Left lung (tissue), 10 donors: ENCODE measurements around the gene PPP1R18. TPM values are rescaled to one million over a fixed set of nuclear protein-coding genes. Genes with fewer than 3 reads are reported as not detected.

Experiments used
- ATAC-seq: fragments of 200-7000 bp; cut with Tn5 transposase; one replicate; pipeline ENCODE4 v1.9.1; 2020; ENCODE audit warnings: moderate library complexity
- DNase-seq, 4 donors: peaks; one replicate each; pipeline ENCODE4 v3.0.0-alpha.2; 2013 to 2020
- H3K27ac ChIP-seq, 2 donors: fragments of 200-600 bp; sonication (generic) in 1 of 2; one replicate each; pipeline versions ENCODE4 v1.5.0 to v1.8.0; 2020 to 2021
- H3K27me3 ChIP-seq, 2 donors: fragments of 200-600 bp; sonication (generic) in 1 of 2; one replicate each; pipeline versions ENCODE4 v1.5.0 to v1.8.0; 2020 to 2021
- H3K36me3 ChIP-seq, 2 donors: fragments of 200-600 bp; sonication (generic) in 1 of 2; one replicate each; pipeline versions ENCODE4 v1.5.0 to v1.8.0; 2020 to 2021
- H3K4me1 ChIP-seq, 2 donors: fragments of 200-600 bp; one replicate each; pipeline ENCODE4 v1.8.0; 2021
- H3K4me3 ChIP-seq, 2 donors: fragments of 200-600 bp; sonication (generic) in 1 of 2; one replicate each; pipeline versions ENCODE4 v1.5.0 to v1.8.0; 2020 to 2021; ENCODE audit warnings: mild to moderate bottlenecking in 1 of 2
- H3K9me3 ChIP-seq, 2 donors: fragments of 200-600 bp; sonication (generic) in 1 of 2; one replicate each; pipeline versions ENCODE4 v1.5.0 to v1.8.0; 2020 to 2021
- intact Hi-C, 2 donors: fragments of 100-400 bp; cut with DNase I; formaldehyde crosslinking; loops; one replicate each; pipeline versions ENCODE4 v1.11.2 to v1.14.2; 2022
- polyA plus RNA-seq, 6 donors: library from polyadenylated mRNA; unstranded; fragments of 120-200 nt; gene quantifications; one replicate each; pipeline ENCODE4 v1.2.1, GENCODE V29; 2013; ENCODE audit not compliant: insufficient read length in 6 of 6
- total RNA-seq, 2 donors: library from RNA; stranded (reverse); fragmentation: NEBNext Ultra II Directional; extraction: Animal tissue kit (Norgen Biotek cat#: 25700); gene quantifications; one replicate each; pipeline ENCODE4 v1.2.1, GENCODE V29; 2021
- TF ChIP-seq, protein P1 (sequence below), 2 donors: fragments of 200-600 bp; sonication (generic) in 1 of 2; IDR thresholded peaks; one replicate each; pipeline versions ENCODE4 v1.5.0 to v1.8.0; 2021; ENCODE audit warnings: antibody characterized with exemption in 2 of 2
- donor health status: DM: no; HTN: yes; CAD: no.
- donor health status: DM: no; HTN: no; CAD: no.

PPP1R18 gene
- total and polyA plus RNA-seq, 8 donors = 36.7 to 117 (median 42.8) TPM

DNA sequence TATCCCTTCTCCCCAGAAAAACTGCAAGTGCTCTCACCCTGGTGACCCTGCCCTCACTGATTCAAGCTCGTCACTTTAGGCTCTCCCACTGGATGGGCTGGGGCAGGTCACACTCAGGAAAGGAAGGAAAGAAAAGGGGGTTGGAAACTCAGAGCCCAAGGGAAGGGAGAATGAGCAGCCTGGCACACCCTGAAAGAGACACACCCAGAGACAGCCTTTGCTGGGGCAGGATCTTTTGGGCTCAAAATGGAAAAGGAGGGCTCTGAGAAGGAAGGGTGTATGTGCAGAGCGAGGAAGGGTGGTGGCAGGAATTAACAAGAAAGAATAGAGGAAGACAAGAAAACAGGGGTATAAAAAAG lies 2.5 kb downstream of the PPP1R18 start:
- Histone ChIP-seq H3K36me3 (peaks cover 0 to 43% of the 10 kb centered on the region in 2 donors), H3K4me1 (peaks cover 21 to 52% of the 10 kb centered on the region in 2 donors)
- intact Hi-C loops = loop anchor here in 1 of 2 donors (10.0 kb wide), 1 partner anchor 51 kb away; no protein-coding TSS in a partner anchor

DNA sequence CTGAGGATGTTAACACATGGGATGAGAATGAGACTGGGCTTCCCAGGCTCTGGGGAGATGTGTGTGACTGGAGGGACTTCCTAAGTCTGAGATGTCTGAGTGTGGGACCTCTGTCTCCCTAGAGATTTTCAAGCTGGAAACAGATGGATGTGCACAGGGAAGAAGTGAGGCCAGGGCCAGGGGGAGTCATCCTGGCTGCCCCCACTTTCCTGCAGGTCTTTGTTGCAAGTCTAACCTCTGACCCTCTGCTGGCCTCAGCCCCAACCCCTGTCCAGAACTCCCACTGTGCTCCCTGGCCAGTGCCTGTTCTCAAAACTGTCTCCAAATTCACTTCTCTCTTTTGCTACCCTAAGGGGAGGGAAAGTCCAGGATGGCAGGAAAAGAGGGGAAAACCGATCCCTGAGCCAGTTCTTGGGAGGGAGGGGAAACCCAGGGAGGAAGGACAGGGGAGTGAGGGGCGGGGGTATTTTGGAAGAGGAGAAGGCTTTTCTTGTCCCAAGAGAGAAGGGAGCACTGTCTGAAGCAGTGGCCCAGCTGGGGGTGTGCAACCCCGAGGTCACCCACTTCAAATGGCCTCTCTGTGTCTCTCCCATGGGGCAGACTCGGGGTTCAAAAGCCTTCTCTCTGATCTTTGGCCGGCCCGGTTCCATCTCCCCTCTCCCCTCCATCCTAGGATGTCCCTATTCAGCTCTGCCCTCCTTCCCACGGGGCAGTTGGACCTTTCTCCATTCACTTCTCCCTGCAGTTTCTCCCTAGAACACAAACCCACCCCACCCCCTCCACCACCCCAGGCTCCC lies 3.1 kb downstream of the PPP1R18 start:
- DNase-seq (no peak), ATAC-seq (no peak)
- TF ChIP-seq, protein P1, sequence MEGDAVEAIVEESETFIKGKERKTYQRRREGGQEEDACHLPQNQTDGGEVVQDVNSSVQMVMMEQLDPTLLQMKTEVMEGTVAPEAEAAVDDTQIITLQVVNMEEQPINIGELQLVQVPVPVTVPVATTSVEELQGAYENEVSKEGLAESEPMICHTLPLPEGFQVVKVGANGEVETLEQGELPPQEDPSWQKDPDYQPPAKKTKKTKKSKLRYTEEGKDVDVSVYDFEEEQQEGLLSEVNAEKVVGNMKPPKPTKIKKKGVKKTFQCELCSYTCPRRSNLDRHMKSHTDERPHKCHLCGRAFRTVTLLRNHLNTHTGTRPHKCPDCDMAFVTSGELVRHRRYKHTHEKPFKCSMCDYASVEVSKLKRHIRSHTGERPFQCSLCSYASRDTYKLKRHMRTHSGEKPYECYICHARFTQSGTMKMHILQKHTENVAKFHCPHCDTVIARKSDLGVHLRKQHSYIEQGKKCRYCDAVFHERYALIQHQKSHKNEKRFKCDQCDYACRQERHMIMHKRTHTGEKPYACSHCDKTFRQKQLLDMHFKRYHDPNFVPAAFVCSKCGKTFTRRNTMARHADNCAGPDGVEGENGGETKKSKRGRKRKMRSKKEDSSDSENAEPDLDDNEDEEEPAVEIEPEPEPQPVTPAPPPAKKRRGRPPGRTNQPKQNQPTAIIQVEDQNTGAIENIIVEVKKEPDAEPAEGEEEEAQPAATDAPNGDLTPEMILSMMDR (IDR thresholded peaks at IDR 0.05) = no peak
- intact Hi-C loops = loop anchor here in 1 of 2 donors (10.0 kb wide), 1 partner anchor 51 kb away; no protein-coding TSS in a partner anchor
- Histone ChIP-seq H3K27me3 (no peaks in the 10 kb centered on the region), H3K36me3 (peaks cover 0 to 49% of the 10 kb centered on the region in 2 donors), H3K27ac (peak overlapping the region; percentile 96 to 97), H3K4me1 (peaks cover 21 to 51% of the 10 kb centered on the region in 2 donors), H3K9me3 (no peaks in the 10 kb centered on the region), H3K4me3 (peak overlapping the region; percentile 53 to 91)

More for the DNA sequence above, 2.5 kb downstream of the PPP1R18 start:
- peak overlapping the region; percentile 53 to 91 for H3K4me3 ChIP-seq
- DNase-seq (no peak), ATAC-seq (no peak)
- peak overlapping the region; percentile 96 to 97 for H3K27ac ChIP-seq
- H3K9me3 ChIP-seq = no peaks in the 10 kb centered on the region
- no peaks in the 10 kb centered on the region for H3K27me3 ChIP-seq
- TF ChIP-seq, protein P1 (IDR thresholded peaks at IDR 0.05) = no peak

DNA sequence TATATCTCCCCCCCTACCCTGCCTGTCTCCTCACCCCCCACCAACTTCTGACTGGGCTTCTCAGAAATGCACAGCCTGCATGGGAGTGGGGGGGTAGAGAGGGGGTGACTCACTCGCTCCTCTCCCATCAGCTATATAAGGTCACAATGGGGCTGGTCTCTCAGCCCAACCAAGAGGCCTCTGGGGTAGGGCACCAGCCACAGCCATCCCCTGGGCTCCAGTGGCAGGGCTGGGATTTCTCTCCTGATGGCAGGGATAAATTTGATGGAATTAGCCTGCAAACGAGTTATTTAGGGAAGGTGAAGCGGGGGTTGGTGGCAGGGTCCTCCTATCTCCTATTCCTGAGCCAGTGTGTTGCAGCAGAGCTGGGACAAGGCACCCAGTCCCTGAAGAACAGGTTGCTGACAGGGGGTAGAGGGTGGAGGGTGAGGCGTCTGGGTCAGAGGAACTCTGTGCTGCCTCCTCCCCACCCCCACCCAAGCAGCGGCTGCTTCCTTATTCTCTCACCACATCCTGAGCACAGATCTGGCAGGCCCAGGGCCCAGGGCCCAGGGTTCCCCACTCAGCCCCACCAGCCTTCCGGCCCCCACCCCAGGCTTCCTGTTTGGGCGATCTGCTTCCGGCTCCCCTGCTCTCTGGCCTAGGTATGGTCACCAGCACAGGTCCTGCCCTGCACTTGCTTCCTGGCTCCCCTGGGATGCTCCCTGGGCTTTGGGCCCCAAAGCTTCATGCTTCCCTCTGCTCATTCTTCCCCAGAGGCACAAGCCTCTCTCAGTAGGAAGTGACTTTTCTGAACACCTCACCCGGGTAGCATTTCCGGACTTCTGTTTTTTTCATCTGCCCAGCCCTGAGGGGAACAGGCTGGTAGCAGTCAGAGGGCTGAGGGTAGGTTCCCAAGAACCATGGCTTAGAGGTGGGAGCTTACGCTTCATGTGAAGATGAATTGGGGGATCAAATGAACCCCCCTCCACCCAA lies 4.0 kb downstream of the PPP1R18 start:
- Histone ChIP-seq H3K27ac (peak overlapping the region; percentile 96 to 97), H3K9me3 (no peaks in the 10 kb centered on the region), H3K36me3 (peaks cover 0 to 58% of the 10 kb centered on the region in 2 donors), H3K4me3 (peak overlapping the region; percentile 53 to 91), H3K27me3 (no peaks in the 10 kb centered on the region), H3K4me1 (peaks cover 13 to 49% of the 10 kb centered on the region in 2 donors)
- TF ChIP-seq, protein P1 (IDR thresholded peaks at IDR 0.05) = no peak
- ATAC-seq = peak; percentile 37
- intact Hi-C loops = loop anchor here in 1 of 2 donors (10.0 kb wide), 1 partner anchor 52 kb away; no protein-coding TSS in a partner anchor
- DNase-seq = peak in 3 of 4 donors; percentile 68 to 95 (median 90)

DNA sequence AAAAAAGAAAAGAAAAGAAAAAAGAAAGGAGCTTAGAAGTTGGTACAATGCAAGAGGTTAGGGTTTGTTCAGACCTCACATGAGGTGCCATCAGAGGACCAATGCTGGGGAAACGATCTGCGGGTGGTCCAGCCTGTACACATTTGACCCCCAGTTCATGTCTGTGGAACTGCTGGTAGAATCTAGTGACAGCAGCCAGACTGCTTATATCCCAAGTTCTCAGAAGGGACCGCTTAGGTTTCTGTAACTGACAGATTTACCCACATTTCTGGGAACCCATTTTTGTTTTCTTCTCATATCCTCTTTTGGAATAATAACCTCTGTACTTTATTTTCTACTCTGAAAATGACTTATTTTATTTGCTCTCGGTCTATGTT lies 4.7 kb downstream of the PPP1R18 start:
- DNase-seq (no peak), ATAC-seq (no peak)
- no peaks in the 10 kb centered on the region for H3K9me3 ChIP-seq
- TF ChIP-seq, protein P1 (IDR thresholded peaks at IDR 0.05) = no peak
- H3K4me3 ChIP-seq = peak overlapping the region; percentile 53 to 91
- H3K36me3 ChIP-seq = peaks cover 0 to 65% of the 10 kb centered on the region in 2 donors
- H3K4me1 ChIP-seq = peaks cover 13 to 47% of the 10 kb centered on the region in 2 donors
- H3K27ac ChIP-seq = peak overlapping the region; percentile 96 to 97
- intact Hi-C loops = loop anchor here in 1 of 2 donors (10.0 kb wide), 1 partner anchor 53 kb away; no protein-coding TSS in a partner anchor
- H3K27me3 ChIP-seq = no peaks in the 10 kb centered on the region
